Kidney epithelial cell (primary cell): ENCODE measurements around the gene UQCC2. TPM values are rescaled to one million over a fixed set of nuclear protein-coding genes. Genes with fewer than 3 reads are reported as not detected.

ENCODE experiments used
- DNase-seq: peaks from one replicate; pipeline ENCODE4 v3.0.0-alpha.2; 2010; ENCODE audit warnings: low read depth
- H3K27me3 ChIP-seq: 2 replicates; pipeline ENCODE4 v1.6.0; 2011; ENCODE audit warnings: low read length; ENCODE audit not compliant: control insufficient read depth, insufficient read depth
- H3K36me3 ChIP-seq: 2 replicates; pipeline ENCODE4 v1.5.1; 2011; ENCODE audit warnings: low read length; ENCODE audit not compliant: control insufficient read depth, insufficient read depth
- H3K4me3 ChIP-seq: 2 replicates; pipeline ENCODE4 v1.5.1; 2011; ENCODE audit warnings: low read depth, mild to moderate bottlenecking, control low read depth, low read length
- CTCF ChIP-seq: IDR thresholded peaks from 2 replicates; pipeline ENCODE4 v1.5.1; 2011; ENCODE audit warnings: mild to moderate bottlenecking, moderate library complexity, low read length, control low read depth, inconsistent platforms; ENCODE audit not compliant: insufficient read depth, poor library complexity, severe bottlenecking
- total RNA-seq: library from RNA; depleted of rRNA; stranded (reverse); fragments of >200 nt; gene quantifications from 2 replicates; pipeline ENCODE4 v1.2.3, GENCODE V29; 2015

Gene UQCC2
- total RNA-seq, result 32.0 and 38.4 TPM in 2 replicates

- peak within 1 kb of the TSS; percentile 90 for H3K4me3 ChIP-seq
- no peaks in the 10 kb centered on the region for H3K27me3 ChIP-seq
- peak; percentile 81 for TF ChIP-seq CTCF
- no peaks in the 10 kb centered on the region for H3K36me3 ChIP-seq
- peak; percentile 79 for DNase-seq
Observed at GRCh38 chr6:33711140-33712129, at the start of gene UQCC2. Gene UQCC2 (minus strand): TSS chr6:33711700. CDS start chr6:33711686, 14 bp downstream.

- no peaks in the 10 kb centered on the region for H3K27me3 ChIP-seq
- DNase-seq, result no peak
- H3K4me3 ChIP-seq, result no peak overlapping the region
- TF ChIP-seq CTCF, result no peak
- no peaks in the 10 kb centered on the region for H3K36me3 ChIP-seq
Observed at GRCh38 chr6:33759887-33760629, 48.6 kb upstream of the UQCC2 start.

GRCh38 chr6:33758815-33759216 is 47.3 kb upstream of the UQCC2 start:
- Histone ChIP-seq H3K27me3 (no peaks in the 10 kb centered on the region), H3K4me3 (no peak overlapping the region), H3K36me3 (no peaks in the 10 kb centered on the region)
- no peak for DNase-seq
- no peak for TF ChIP-seq CTCF

GRCh38 chr6:33757906-33758305 is 46.4 kb upstream of the UQCC2 start:
- Histone ChIP-seq H3K4me3 (no peak overlapping the region), H3K27me3 (no peaks in the 10 kb centered on the region), H3K36me3 (no peaks in the 10 kb centered on the region)
- TF ChIP-seq CTCF, result no peak
- DNase-seq, result no peak

GRCh38 chr6:33757113-33757512 is 45.6 kb upstream of the UQCC2 start:
- H3K4me3 ChIP-seq, result no peak overlapping the region
- DNase-seq, result no peak
- no peak for TF ChIP-seq CTCF
- H3K36me3 ChIP-seq, result no peaks in the 10 kb centered on the region
- H3K27me3 ChIP-seq, result no peaks in the 10 kb centered on the region
